Ovary (tissue), 9 donors: Measurements from ENCODE around the gene GPR132. TPM values are rescaled to one million over a fixed set of nuclear protein-coding genes. Genes with fewer than 3 reads are reported as not detected.

Experiments used
- DNase-seq, 5 donors: peaks; one replicate each; pipeline ENCODE4 v3.0.0-alpha.2; 2019 to 2020
- H3K27ac ChIP-seq, 2 donors: fragments of 200-600 bp; one replicate each; pipeline versions ENCODE4 v1.5.1 to v1.8.0; 2019 to 2022
- H3K27me3 ChIP-seq: fragments of 200-600 bp; one replicate; pipeline ENCODE4 v1.8.0; 2022
- H3K36me3 ChIP-seq: fragments of 200-600 bp; sonication (generic); one replicate; pipeline ENCODE4 v1.5.1; 2019
- H3K4me1 ChIP-seq: one replicate; pipeline ENCODE4 v1.8.1; 2013; ENCODE audit warnings: mild to moderate bottlenecking, moderate library complexity; ENCODE audit not compliant: insufficient read depth
- H3K4me3 ChIP-seq: fragments of 200-600 bp; sonication (generic); one replicate; pipeline ENCODE4 v1.5.1; 2017
- H3K9me3 ChIP-seq, 2 donors: fragments of 200-600 bp in 1 of 2; sonication (generic) in 1 of 2; one replicate each; pipeline versions ENCODE4 v1.5.1 to v1.8.1; 2013 to 2019; ENCODE audit warnings: mild to moderate bottlenecking in 1 of 2, moderate library complexity in 1 of 2
- EP300 ChIP-seq: sonication (generic); formaldehyde crosslinking; IDR thresholded peaks from one replicate; pipeline ENCODE4 v1.6.1; 2017; ENCODE audit warnings: antibody characterized with exemption
- POLR2A ChIP-seq: fragments of 450-650 bp; IDR thresholded peaks from one replicate; pipeline ENCODE4 v1.6.1; 2017; ENCODE audit warnings: antibody characterized with exemption, mild to moderate bottlenecking, moderate library complexity
- WGBS, 3 donors: extraction: QIAGEN DNeasy Blood & Tissue Kit in 1 of 3; methylation state at CpG; one replicate each; pipeline versions ENCODE4 v1.1.5 to v1.1.7; 2013 to 2017; 5-methylcytosine and 5-hydroxymethylcytosine counted together
- intact Hi-C, 4 donors: fragments of 100-400 bp; cut with DNase I; formaldehyde crosslinking; loops; one replicate each; pipeline versions ENCODE4 v1.11.0 to v1.15.1; 2022 to 2023
- polyA plus RNA-seq, 2 donors: library from polyadenylated mRNA; stranded (reverse); fragments of 200-250 nt in 1 of 2; fragments of 350-450 nt in 1 of 2; fragmentation: Illumina TruSeq in 1 of 2; extraction: RNeasy Lipid Tissue Mini Kit (QIAGEN cat#74804) in 1 of 2; gene quantifications; one replicate each; pipeline ENCODE4 v1.2.3, GENCODE V29; 2013 to 2014
- total RNA-seq, 7 donors: library from RNA; depleted of rRNA in 2 of 7; stranded (reverse); fragments of >200 nt in 2 of 7; fragmentation: NEBNext Ultra II Directional in 3 of 7; extraction: Animal tissue kit (Norgen Biotek cat#: 25700) in 3 of 7; gene quantifications; one replicate each; pipeline versions ENCODE4 v1.1.0 to v1.2.4, GENCODE V29; 2016 to 2023
- TF ChIP-seq, protein P1 (sequence below), 3 donors: fragments of 450-650 bp in 2 of 3; fragments of 200-600 bp in 1 of 3; IDR thresholded peaks; one replicate each; pipeline versions ENCODE4 v1.5.1 to v1.8.0; 2016 to 2022; ENCODE audit warnings: antibody characterized with exemption in 3 of 3, mild to moderate bottlenecking in 1 of 3
- donor health status: DM: no; HTN: no; CAD: no; lungs with moderate emphysema.
- donor health status: DM: no; HTN: no; CAD: no.
- donor health status: Bipolar disorder and iron deficiency.
- donor health status: DM: yes; HTN: yes; CAD: no.
- donor health status: DM: no; HTN: no; CAD: no.
- donor health status: DM: yes; HTN: yes; CAD: no.

The GPR132 gene
- total and polyA plus RNA-seq, 9 donors: 0.27 to 2.0 (median 0.73) TPM

DNA sequence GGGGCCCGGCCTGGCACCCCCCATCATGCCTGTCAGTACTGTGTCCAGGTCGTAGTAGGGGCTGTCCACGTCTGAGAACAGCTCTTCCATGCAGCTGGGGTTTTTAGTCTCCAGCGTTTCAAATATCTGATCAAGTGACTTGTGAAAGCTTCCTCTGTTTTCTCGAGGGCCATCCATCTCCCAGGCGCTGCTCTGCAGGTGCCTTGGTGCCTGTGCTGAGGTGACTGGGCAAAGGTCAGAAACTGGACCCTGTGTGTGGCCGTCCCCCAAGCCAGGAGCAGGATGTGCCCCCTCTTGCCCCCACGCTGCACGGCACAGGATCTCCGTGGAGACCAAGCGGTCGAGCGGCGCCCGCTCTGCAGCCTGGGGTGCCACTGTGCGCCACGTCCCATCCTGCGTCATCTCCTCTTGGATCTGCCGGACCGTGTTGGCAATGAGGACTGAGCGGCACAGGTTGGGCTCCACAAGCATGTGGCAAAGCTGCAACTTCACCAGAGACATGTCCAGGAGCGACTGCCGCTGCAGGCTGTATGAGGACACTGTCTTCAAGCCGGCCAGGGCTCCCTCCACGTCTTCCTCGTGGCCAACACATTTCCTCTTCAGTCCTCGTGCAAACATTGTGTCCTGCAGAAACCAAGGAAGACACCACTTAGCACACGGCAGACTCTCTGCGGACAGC, 53.8 kb downstream of the GPR132 start:
- Histone ChIP-seq H3K9me3 (no peaks in the 10 kb centered on the region), H3K4me3 (no peak overlapping the region), H3K4me1 (no peaks in the 10 kb centered on the region), H3K27me3 (no peaks in the 10 kb centered on the region), H3K27ac (no peak overlapping the region), H3K36me3 (no peaks in the 10 kb centered on the region)
- WGBS, 3 donors: 84 to 88% (median 85%) methylated on average over 29 of the region's 29 CpGs
- TF ChIP-seq, protein P1, sequence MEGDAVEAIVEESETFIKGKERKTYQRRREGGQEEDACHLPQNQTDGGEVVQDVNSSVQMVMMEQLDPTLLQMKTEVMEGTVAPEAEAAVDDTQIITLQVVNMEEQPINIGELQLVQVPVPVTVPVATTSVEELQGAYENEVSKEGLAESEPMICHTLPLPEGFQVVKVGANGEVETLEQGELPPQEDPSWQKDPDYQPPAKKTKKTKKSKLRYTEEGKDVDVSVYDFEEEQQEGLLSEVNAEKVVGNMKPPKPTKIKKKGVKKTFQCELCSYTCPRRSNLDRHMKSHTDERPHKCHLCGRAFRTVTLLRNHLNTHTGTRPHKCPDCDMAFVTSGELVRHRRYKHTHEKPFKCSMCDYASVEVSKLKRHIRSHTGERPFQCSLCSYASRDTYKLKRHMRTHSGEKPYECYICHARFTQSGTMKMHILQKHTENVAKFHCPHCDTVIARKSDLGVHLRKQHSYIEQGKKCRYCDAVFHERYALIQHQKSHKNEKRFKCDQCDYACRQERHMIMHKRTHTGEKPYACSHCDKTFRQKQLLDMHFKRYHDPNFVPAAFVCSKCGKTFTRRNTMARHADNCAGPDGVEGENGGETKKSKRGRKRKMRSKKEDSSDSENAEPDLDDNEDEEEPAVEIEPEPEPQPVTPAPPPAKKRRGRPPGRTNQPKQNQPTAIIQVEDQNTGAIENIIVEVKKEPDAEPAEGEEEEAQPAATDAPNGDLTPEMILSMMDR (IDR thresholded peaks at IDR 0.05): no peak
- TF ChIP-seq EP300 (no peak), POLR2A (no peak)
- intact Hi-C loops: no loop called here
- no peak for DNase-seq

DNA sequence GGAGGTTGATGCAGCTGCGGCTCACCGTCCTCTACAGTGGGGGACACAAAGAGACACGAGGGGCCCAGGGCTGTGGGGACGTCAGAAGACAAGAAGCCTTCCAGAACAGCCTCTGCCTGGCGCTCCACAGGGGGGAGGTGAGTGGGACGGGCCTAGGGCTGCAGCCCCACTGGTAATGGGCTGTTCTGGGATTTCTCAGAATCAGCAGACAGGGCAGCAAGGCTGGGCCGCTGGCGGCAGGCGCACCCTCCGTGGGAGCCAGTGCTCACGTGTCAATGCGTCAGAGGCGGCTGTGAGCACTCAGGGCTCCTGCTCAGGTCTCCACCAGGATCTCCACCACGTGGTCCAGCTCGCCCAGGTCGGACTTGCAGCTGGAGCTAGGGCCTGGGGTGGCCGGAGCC, 54.3 kb downstream of the GPR132 start:
- no peak for TF ChIP-seq POLR2A
- TF ChIP-seq, protein P1 (IDR thresholded peaks at IDR 0.05): no peak
- no peak for TF ChIP-seq EP300
- 66 to 74% (median 72%) methylated on average over 17 of the region's 17 CpGs for WGBS, 3 donors
- intact Hi-C loops: no loop called here

DNA sequence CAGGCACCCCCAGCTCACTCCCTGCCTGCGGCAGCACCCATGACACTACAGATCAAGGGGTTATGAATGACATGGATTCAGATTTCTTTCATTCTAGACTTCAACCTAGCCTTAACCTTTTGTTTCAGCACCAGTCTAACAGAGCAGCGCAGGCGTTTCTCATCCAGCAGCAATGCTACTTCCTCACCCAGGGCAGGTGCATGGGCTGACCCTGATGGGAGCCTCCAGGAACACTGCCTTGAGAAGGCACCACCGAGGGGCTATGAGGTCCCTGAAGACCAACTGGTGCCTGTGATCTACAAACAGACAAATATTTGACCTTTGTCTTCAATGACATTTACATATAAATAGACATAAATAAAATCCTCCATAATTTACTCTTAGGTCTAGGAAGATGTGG, 55.1 kb downstream of the GPR132 start:
- no peak for DNase-seq
- H3K27ac ChIP-seq: no peak overlapping the region
- intact Hi-C loops: no loop called here

More for the DNA sequence above, 54.3 kb downstream of the GPR132 start:
- Histone ChIP-seq H3K27me3 (no peaks in the 10 kb centered on the region), H3K36me3 (no peaks in the 10 kb centered on the region), H3K4me1 (no peaks in the 10 kb centered on the region), H3K27ac (no peak overlapping the region), H3K4me3 (no peak overlapping the region), H3K9me3 (no peaks in the 10 kb centered on the region)
- no peak for DNase-seq

DNA sequence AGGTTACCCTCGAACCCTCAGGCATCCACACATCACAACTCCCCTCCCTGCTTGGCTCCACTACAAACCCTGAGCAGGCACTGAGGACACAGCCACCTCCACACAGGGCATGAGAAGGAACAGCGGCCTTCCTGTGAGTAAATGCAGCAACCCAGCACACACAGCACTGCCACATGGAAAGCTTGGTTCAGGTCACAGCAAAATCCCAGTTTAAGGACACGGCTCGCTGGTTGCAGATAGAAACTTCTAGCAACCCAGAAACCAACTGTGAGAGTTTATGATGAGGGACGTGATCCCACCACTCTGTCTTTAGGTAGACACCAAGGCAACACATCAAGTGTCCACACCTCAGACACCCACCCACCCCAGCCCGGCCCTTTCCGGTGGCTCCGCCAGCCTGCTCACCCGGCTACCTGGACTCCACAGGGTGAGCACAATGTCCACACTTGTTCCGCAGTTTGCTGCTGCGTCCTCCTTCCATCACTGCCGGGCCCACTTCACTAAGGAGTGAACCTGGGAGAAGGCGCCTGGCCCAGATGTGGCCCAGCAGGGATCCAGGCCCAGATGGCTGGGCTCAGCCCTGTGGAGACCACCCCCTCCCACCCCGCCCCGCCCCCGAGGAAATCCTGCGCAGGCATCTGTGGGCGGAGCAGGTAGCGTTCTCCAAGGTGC, 57.5 kb downstream of the GPR132 start:
- intact Hi-C loops: no loop called here
- H3K9me3 ChIP-seq: no peaks in the 10 kb centered on the region
- no peak for DNase-seq
- WGBS, 3 donors: 92 to 95% (median 92%) methylated on average over 19 of the region's 19 CpGs
- H3K27me3 ChIP-seq: no peaks in the 10 kb centered on the region
- H3K27ac ChIP-seq: no peak overlapping the region
- H3K4me1 ChIP-seq: no peaks in the 10 kb centered on the region
- H3K36me3 ChIP-seq: no peaks in the 10 kb centered on the region
- TF ChIP-seq, protein P1 (IDR thresholded peaks at IDR 0.05): no peak
- TF ChIP-seq EP300 (no peak), POLR2A (no peak)
- no peak overlapping the region for H3K4me3 ChIP-seq

More for the DNA sequence above, 55.1 kb downstream of the GPR132 start:
- Histone ChIP-seq H3K9me3 (no peaks in the 10 kb centered on the region), H3K36me3 (no peaks in the 10 kb centered on the region), H3K27me3 (no peaks in the 10 kb centered on the region), H3K4me1 (no peaks in the 10 kb centered on the region), H3K4me3 (no peak overlapping the region)
- TF ChIP-seq, protein P1 (IDR thresholded peaks at IDR 0.05): no peak
- TF ChIP-seq EP300 (no peak), POLR2A (no peak)
- WGBS, 3 donors: 77 to 83% (median 82%) methylated on average over 4 of the region's 4 CpGs
